Lower leg skin (tissue), 4 donors: ENCODE results near the gene COX6A2. TPM values are rescaled to one million over a fixed set of nuclear protein-coding genes. Genes with fewer than 3 reads are reported as not detected.

Experiments used
- DNase-seq, 2 donors: peaks; one replicate each; pipeline ENCODE4 v3.0.0-alpha.2; 2019; ENCODE audit warnings: low spot score in 2 of 2
- H3K4me3 ChIP-seq: fragments of 200-600 bp; sonication (generic); 2 replicates; pipeline ENCODE4 v1.5.1; 2017; ENCODE audit warnings: mild to moderate bottlenecking, low read depth; ENCODE audit not compliant: poor library complexity, severe bottlenecking
- CTCF ChIP-seq, 3 donors: fragments of 450-650 bp; IDR thresholded peaks; one replicate each; pipeline ENCODE4 v1.5.1; 2016; ENCODE audit warnings: antibody characterized with exemption in 3 of 3, mild to moderate bottlenecking in 3 of 3, moderate library complexity in 2 of 3
- POLR2A ChIP-seq, 2 donors: fragments of 450-650 bp; IDR thresholded peaks; one replicate each; pipeline ENCODE4 v1.6.1; 2016 to 2017; ENCODE audit warnings: antibody characterized with exemption in 2 of 2, mild to moderate bottlenecking in 1 of 2, moderate library complexity in 1 of 2
- WGBS, 2 donors: methylation state at CpG; one replicate each; pipeline ENCODE4 v1.1.5; 2018; 5-methylcytosine and 5-hydroxymethylcytosine counted together
- intact Hi-C: fragments of 100-400 bp; cut with DNase I; formaldehyde crosslinking; loops from one replicate; pipeline ENCODE4 v1.15.0; 2023; ENCODE audit warnings: low total_unique reads
- total RNA-seq, 4 donors: library from RNA; depleted of rRNA; stranded (reverse); fragments of >200 nt; gene quantifications; one replicate each; pipeline ENCODE4 v1.1.0, GENCODE V29; 2016

Gene COX6A2
- total RNA-seq, 4 donors from 2014 or later = not detected

- no peak for DNase-seq
- intact Hi-C loops = no loop called here
- TF ChIP-seq CTCF (IDR thresholded peaks at IDR 0.05) (no peak), POLR2A (IDR thresholded peaks at IDR 0.05) (no peak)
- 79 to 81% methylated on average over 11 of the region's 11 CpGs for WGBS, 2 donors
- no peak overlapping the region for H3K4me3 ChIP-seq
Measured at GRCh38 chr16:31416371-31416770, 11.8 kb downstream of the COX6A2 start.

- 80 to 81% methylated on average over 4 of the region's 4 CpGs for WGBS, 2 donors
- TF ChIP-seq CTCF (IDR thresholded peaks at IDR 0.05) = no peak
- TF ChIP-seq POLR2A (IDR thresholded peaks at IDR 0.05) = no peak
- no peak overlapping the region for H3K4me3 ChIP-seq
- no peak for DNase-seq
- intact Hi-C loops = no loop called here
Measured at GRCh38 chr16:31414706-31415105, 13.5 kb downstream of the COX6A2 start.

GRCh38 chr16:31413943-31414342 is 14.2 kb downstream of the COX6A2 start:
- 82 to 87% methylated on average over 4 of the region's 4 CpGs for WGBS, 2 donors
- TF ChIP-seq POLR2A (IDR thresholded peaks at IDR 0.05) (no peak), CTCF (IDR thresholded peaks at IDR 0.05) (no peak)
- no peak overlapping the region for H3K4me3 ChIP-seq
- no peak for DNase-seq
- intact Hi-C loops = no loop called here

GRCh38 chr16:31413381-31413780 is 14.8 kb downstream of the COX6A2 start:
- WGBS, 2 donors = 86 to 91% methylated on average over 5 of the region's 5 CpGs
- DNase-seq = no peak
- H3K4me3 ChIP-seq = no peak overlapping the region
- no peak for TF ChIP-seq CTCF (IDR thresholded peaks at IDR 0.05)
- no peak for TF ChIP-seq POLR2A (IDR thresholded peaks at IDR 0.05)
- intact Hi-C loops = no loop called here

- DNase-seq = no peak
- 84% methylated on average over 9 to 10 of the region's 10 CpGs for WGBS, 2 donors
- intact Hi-C loops = no loop called here
- TF ChIP-seq POLR2A (IDR thresholded peaks at IDR 0.05) = no peak
- TF ChIP-seq CTCF (IDR thresholded peaks at IDR 0.05) = no peak
- H3K4me3 ChIP-seq = no peak overlapping the region
Measured at GRCh38 chr16:31412750-31413149, 15.4 kb downstream of the COX6A2 start.
